Activated B cell treated with CpG ODN at 0.5 μM for 24 hours (primary cell): ENCODE data around the gene LCE1F. TPM values are rescaled to one million over a fixed set of nuclear protein-coding genes. Genes with fewer than 3 reads are reported as not detected.

Experiments used
- ATAC-seq: fragments of 200-7000 bp; cut with Tn5 transposase; one replicate; pipeline ENCODE4 v1.10.0; 2021; ENCODE audit warnings: low read depth, mild to moderate bottlenecking, moderate library complexity
- CTCF ChIA-PET: fragments of 350-600 bp; sonication (Branson Sonifier 250); formaldehyde crosslinking; loops from one replicate; lab custom pipeline; 2021; ENCODE audit warnings: antibody characterized with exemption; lab: Charles Lee
- POLR2A ChIA-PET: fragments of 350-600 bp; sonication (Branson Sonifier 250); formaldehyde crosslinking; loops from one replicate; lab custom pipeline; 2021; ENCODE audit warnings: antibody characterized with exemption; lab: Charles Lee
- DNase-seq: peaks from one replicate; pipeline ENCODE4 v3.0.0; 2022
- H3K27ac Mint-ChIP-seq: one replicate; pipeline ENCODE4 v1.8.0; 2020; ENCODE audit warnings: mixed read lengths
- H3K27me3 Mint-ChIP-seq: one replicate; pipeline ENCODE4 v1.8.0; 2021; ENCODE audit warnings: mixed read lengths
- H3K36me3 Mint-ChIP-seq: one replicate; pipeline ENCODE4 v1.8.0; 2021; ENCODE audit warnings: low read depth, mixed read lengths
- H3K4me1 Mint-ChIP-seq: one replicate; pipeline ENCODE4 v1.8.0; 2021; ENCODE audit warnings: mixed read lengths
- H3K4me3 Mint-ChIP-seq: one replicate; pipeline ENCODE4 v1.8.0; 2020; ENCODE audit warnings: mild to moderate bottlenecking, mixed read lengths
- H3K9me3 Mint-ChIP-seq: one replicate; pipeline ENCODE4 v1.8.0; 2020; ENCODE audit warnings: mixed read lengths
- intact Hi-C: fragments of 100-400 bp; cut with micrococcal nuclease; formaldehyde crosslinking; loops from one replicate; pipeline ENCODE4 v1.15.1; 2024
- total RNA-seq: library from RNA; stranded (reverse); gene quantifications from 2 replicates; pipeline ENCODE4 v1.2.3, GENCODE V29; 2022
- TF ChIP-seq, protein P1 (sequence below): fragments of 200-600 bp; IDR thresholded peaks from one replicate; pipeline ENCODE4 v1.8.0; 2022; ENCODE audit warnings: antibody characterized with exemption, mild to moderate bottlenecking

The LCE1F gene
- total RNA-seq, 1 donor from 2014 or later, result not detected

DNA sequence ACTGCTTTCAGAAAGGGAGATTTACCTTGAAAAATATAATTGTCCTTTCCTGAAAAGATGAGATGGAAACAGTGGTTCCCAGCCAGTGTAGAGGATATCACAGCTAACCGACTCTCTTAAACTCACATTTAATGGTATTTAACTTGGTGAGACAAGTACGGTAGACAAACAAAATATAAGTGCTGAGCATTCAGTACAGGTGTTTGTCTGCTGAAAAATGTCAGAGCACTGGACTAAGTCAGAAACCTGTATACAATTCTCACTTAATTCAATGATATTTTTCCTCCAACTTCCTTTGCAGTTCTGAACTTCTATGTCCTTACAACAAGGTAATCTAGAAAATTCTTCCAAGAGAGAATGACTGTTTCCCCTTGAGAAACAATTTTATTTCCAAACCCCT lies 36.7 kb downstream of the LCE1F start, which contains the start of gene LCE1B:
Gene LCE1B, plus strand, starts transcription at position 301 of the 400 bp plus-strand sequence. CDS start 476 bp downstream, outside the sequence.
- ChIA-PET CTCF (no interaction called here), POLR2A (no interaction called here)
- intact Hi-C loops, result no loop called here
- Mint-ChIP-seq H3K9me3 (peaks cover 4% of the 10 kb centered on the region), H3K27ac (no peak within 1 kb of the TSS), H3K4me3 (no peak within 1 kb of the TSS), H3K27me3 (peaks cover 4% of the 10 kb centered on the region), H3K4me1 (no peaks in the 10 kb centered on the region), H3K36me3 (no peaks in the 10 kb centered on the region)
- ATAC-seq (no peak), DNase-seq (no peak)
- TF ChIP-seq, protein P1, sequence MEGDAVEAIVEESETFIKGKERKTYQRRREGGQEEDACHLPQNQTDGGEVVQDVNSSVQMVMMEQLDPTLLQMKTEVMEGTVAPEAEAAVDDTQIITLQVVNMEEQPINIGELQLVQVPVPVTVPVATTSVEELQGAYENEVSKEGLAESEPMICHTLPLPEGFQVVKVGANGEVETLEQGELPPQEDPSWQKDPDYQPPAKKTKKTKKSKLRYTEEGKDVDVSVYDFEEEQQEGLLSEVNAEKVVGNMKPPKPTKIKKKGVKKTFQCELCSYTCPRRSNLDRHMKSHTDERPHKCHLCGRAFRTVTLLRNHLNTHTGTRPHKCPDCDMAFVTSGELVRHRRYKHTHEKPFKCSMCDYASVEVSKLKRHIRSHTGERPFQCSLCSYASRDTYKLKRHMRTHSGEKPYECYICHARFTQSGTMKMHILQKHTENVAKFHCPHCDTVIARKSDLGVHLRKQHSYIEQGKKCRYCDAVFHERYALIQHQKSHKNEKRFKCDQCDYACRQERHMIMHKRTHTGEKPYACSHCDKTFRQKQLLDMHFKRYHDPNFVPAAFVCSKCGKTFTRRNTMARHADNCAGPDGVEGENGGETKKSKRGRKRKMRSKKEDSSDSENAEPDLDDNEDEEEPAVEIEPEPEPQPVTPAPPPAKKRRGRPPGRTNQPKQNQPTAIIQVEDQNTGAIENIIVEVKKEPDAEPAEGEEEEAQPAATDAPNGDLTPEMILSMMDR, result no peak

DNA sequence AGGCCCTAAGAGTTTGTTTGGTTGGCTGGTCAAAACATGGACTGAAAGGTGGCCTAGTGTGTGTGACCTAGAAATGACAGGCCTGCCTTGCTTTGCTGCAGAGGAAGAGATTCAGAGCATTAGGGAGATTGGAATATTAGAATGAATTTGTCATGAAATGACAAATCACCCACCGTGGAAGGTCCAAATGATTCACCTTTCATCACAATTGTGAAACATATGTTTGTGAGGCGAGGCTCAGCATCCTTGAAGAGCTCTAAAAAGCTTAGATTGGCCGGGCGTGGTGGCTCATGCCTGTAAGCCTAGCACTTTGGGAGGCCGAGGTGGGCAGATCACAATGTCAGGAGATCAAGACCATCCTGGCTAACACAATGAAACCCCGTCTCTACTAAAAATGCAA lies 42.4 kb downstream of the LCE1F start:
- Mint-ChIP-seq H3K27ac (no peak overlapping the region), H3K4me1 (peaks cover 4% of the 10 kb centered on the region), H3K27me3 (no peaks in the 10 kb centered on the region), H3K9me3 (no peaks in the 10 kb centered on the region), H3K36me3 (no peaks in the 10 kb centered on the region), H3K4me3 (no peak overlapping the region)
- CTCF ChIA-PET, result no interaction called here
- intact Hi-C loops, result no loop called here
- no peak for DNase-seq
- TF ChIP-seq, protein P1, result no peak
- POLR2A ChIA-PET, result no interaction called here
- no peak for ATAC-seq

DNA sequence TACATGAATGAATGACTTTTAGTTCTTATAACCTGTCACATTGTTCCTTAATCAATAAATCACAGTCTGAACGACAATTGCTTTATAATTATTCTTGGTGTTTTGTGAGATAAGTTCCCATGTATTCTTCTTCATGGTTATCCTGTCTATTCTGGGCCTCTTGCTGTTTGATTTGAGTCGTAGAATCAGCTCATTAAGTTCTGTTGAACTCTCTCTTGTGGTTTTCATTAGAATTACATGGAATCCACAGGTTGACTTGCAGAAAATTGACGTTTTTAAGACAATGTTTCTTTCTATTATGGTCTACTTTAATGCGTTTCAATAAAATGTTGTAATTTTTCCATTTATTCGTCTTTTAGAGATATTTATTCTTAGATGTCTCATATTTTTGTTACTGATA lies 48.4 kb downstream of the LCE1F start:
- Mint-ChIP-seq H3K27me3 (peaks cover 16% of the 10 kb centered on the region), H3K9me3 (no peaks in the 10 kb centered on the region), H3K4me1 (peaks cover 4% of the 10 kb centered on the region), H3K27ac (no peak overlapping the region), H3K4me3 (no peak overlapping the region), H3K36me3 (no peaks in the 10 kb centered on the region)
- TF ChIP-seq, protein P1, result no peak
- DNase-seq, result no peak
- POLR2A ChIA-PET, result no interaction called here
- ATAC-seq, result no peak
- CTCF ChIA-PET, result no interaction called here
- intact Hi-C loops, result no loop called here

DNA sequence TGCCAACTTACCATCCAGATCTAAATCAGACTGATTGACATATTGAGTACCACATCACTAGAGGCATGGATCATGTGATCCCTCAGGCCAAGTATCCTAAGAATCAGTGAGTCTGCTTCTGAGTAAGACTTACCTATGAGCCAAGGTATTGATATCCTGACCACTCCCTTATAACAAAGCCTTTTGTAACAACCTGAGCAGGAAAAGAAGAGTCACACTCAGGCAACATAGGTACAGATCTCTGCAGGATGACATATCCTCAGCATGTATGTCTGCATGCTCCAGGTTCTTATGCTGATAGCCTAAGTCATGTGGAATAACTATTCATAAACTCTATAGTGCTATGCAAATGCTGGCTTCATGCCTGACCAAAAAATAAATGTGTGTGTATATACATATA lies 50.0 kb downstream of the LCE1F start:
- DNase-seq (no peak), ATAC-seq (no peak)
- Mint-ChIP-seq H3K9me3 (no peaks in the 10 kb centered on the region), H3K4me1 (peaks cover 4% of the 10 kb centered on the region), H3K4me3 (no peak overlapping the region), H3K27me3 (peaks cover 22% of the 10 kb centered on the region), H3K27ac (no peak overlapping the region), H3K36me3 (no peaks in the 10 kb centered on the region)
- intact Hi-C loops, result no loop called here
- POLR2A ChIA-PET, result no interaction called here
- TF ChIP-seq, protein P1, result no peak
- CTCF ChIA-PET, result no interaction called here

Other genes starting within 250 kb of the LCE1F start
- gene LCE3E, start 208.4 kb upstream of the LCE1F start, total RNA-seq, result not detected in 2 replicates
- gene LCE3D, start 194.6 kb upstream of the LCE1F start, total RNA-seq, result not detected in 2 replicates
- gene LCE3C, start 174.9 kb upstream of the LCE1F start, total RNA-seq, result not detected in 2 replicates
- gene LCE3B, start 161.3 kb upstream of the LCE1F start, total RNA-seq, result not detected in 2 replicates
- gene LCE3A, start 152.0 kb upstream of the LCE1F start, total RNA-seq, result not detected in 2 replicates
- gene LCE2D, start 111.8 kb upstream of the LCE1F start, total RNA-seq, result not detected in 2 replicates
- gene LCE2C, start 99.9 kb upstream of the LCE1F start, total RNA-seq, result not detected in 2 replicates
- gene LCE2B, start 89.0 kb upstream of the LCE1F start, total RNA-seq, result not detected in 2 replicates
- not detected in 2 replicates for gene LCE2A, start 76.8 kb upstream of the LCE1F start, total RNA-seq
- gene LCE4A, start 67.0 kb upstream of the LCE1F start, total RNA-seq, result not detected in 2 replicates
- gene KPRP, start 17.1 kb upstream of the LCE1F start, total RNA-seq, result not detected in 2 replicates
- gene LCE1E, start 11.1 kb downstream of the LCE1F start, total RNA-seq, result not detected in 2 replicates
- gene LCE1D, start 21.6 kb downstream of the LCE1F start, total RNA-seq, result not detected in 2 replicates
- gene LCE1C, start 31.5 kb downstream of the LCE1F start, total RNA-seq, result not detected in 2 replicates
- not detected in 2 replicates for gene LCE1B, start 36.8 kb downstream of the LCE1F start, total RNA-seq
- not detected in 2 replicates for gene LCE1A, start 52.3 kb downstream of the LCE1F start, total RNA-seq
- not detected in 2 replicates for gene LCE6A, start 67.7 kb downstream of the LCE1F start, total RNA-seq
- not detected in 2 replicates for gene LCE7A, start 84.9 kb downstream of the LCE1F start, total RNA-seq
- gene SMCP, start 103.2 kb downstream of the LCE1F start, total RNA-seq, result not detected in 2 replicates
- gene IVL, start 133.4 kb downstream of the LCE1F start, total RNA-seq, result not detected in 2 replicates
- gene SPRR5, start 172.1 kb downstream of the LCE1F start, total RNA-seq, result not detected in 2 replicates
- not detected in 2 replicates for gene SPRR4, start 195.5 kb downstream of the LCE1F start, total RNA-seq
- gene SPRR1A, start 208.9 kb downstream of the LCE1F start, total RNA-seq, result not detected in 2 replicates
- not detected in 2 replicates for gene SPRR3, start 226.6 kb downstream of the LCE1F start, total RNA-seq